ENCODE measurements around the gene ATP2C2. TPM values are rescaled to one million over a fixed set of nuclear protein-coding genes. Genes with fewer than 3 reads are reported as not detected.

The ATP2C2 gene
- total RNA-seq, 1 experiment from 2014 or later: 20.3 TPM

GRCh38 chr16:84444476-84444875, 76.1 kb downstream of the ATP2C2 start:
- ATAC-seq (no peak), DNase-seq (ENCODE audit: low read depth, low spot score) (no peak)
- Histone ChIP-seq H2AFZ (ENCODE audit: low read depth, low read length, poor library complexity, severe bottlenecking) (no peak overlapping the region), H3K4me3 (replicated peaks in 1 of 2; ENCODE audit: low read depth in 1 of 2, low read length in 2 of 2) (no peak overlapping the region), H3K27me3 (ENCODE audit: insufficient read depth, low read length) (no peaks in the 10 kb centered on the region), H3K36me3 (ENCODE audit: control insufficient read depth in 1 of 2, insufficient read depth in 2 of 2, low read length in 2 of 2) (no peaks in the 10 kb centered on the region; a peak in 1 of 4 replicates), H3K9me3 (ENCODE audit: control insufficient read depth in 1 of 2, insufficient read depth in 1 of 2, low read depth in 1 of 2, low read length in 2 of 2) (no peaks in the 10 kb centered on the region), H3K27ac (ENCODE audit: low read depth, low read length) (no peak overlapping the region), H3K9ac (ENCODE audit: low read length) (no peak overlapping the region), H3K4me1 (ENCODE audit: control insufficient read depth in 1 of 2, insufficient read depth in 2 of 2, low read length in 2 of 2) (no peaks in the 10 kb centered on the region), H3K79me2 (ENCODE audit: insufficient read depth, low read length) (no peaks in the 10 kb centered on the region), H3K4me2 (ENCODE audit: low read length) (no peak overlapping the region), H3K9me2 (ENCODE audit: insufficient read depth) (no peaks in the 10 kb centered on the region), H4K20me1 (ENCODE audit: insufficient read depth) (no peaks in the 10 kb centered on the region)
- CTCF ChIA-PET: no interaction called here
- POLR2A ChIA-PET: no interaction called here
- intact Hi-C loops (cut with micrococcal nuclease): no loop called here
- TF ChIP-seq SP1 (IDR thresholded peaks at IDR 0.05; ENCODE audit: low read depth) (no peak), EZH2 (IDR thresholded peaks at IDR 0.05) (no peak), SIN3A (IDR thresholded peaks at IDR 0.05; ENCODE audit: low read depth) (no peak), EGR1 (IDR thresholded peaks at IDR 0.05; ENCODE audit: low read depth) (no peak), YY1 (IDR thresholded peaks at IDR 0.05; ENCODE audit: extremely low read depth, insufficient replicate concordance, low read depth, low read length) (no peak), POLR2AphosphoS5 (IDR thresholded peaks at IDR 0.05; ENCODE audit: low read depth, low read length) (no peak), CTCF (IDR thresholded peaks at IDR 0.05 in 2 of 3, conservative IDR thresholded peaks at IDR 0.05 in 1 of 3; ENCODE audit: borderline replicate concordance in 1 of 3, insufficient read depth in 1 of 3, low read depth in 2 of 3, low read length in 2 of 3) (no peak), ELF1 (IDR thresholded peaks at IDR 0.05; ENCODE audit: borderline replicate concordance, low read depth) (no peak), FOSL1 (IDR thresholded peaks at IDR 0.05; ENCODE audit: low read depth) (no peak), ZNF274 (IDR thresholded peaks at IDR 0.05; ENCODE audit: low read depth, low read length) (no peak)
- BruUV-seq (replicated peaks): no TSS peak
- RAD21 ChIA-PET (ENCODE audit: low non-redundant PET in 1 of 2, low total read pairs in 2 of 2, uncharacterized antibody in 2 of 2, unreplicated experiment in 2 of 2): no interaction called here

All from HCT116 (cell line).